Retinal pigment epithelial cell (primary cell): ENCODE results near the gene MCHR1.

Source experiments
- DNase-seq: peaks from one replicate; pipeline ENCODE4 v3.0.0-alpha.2; 2010; ENCODE audit warnings: low read depth
- H3K4me3 ChIP-seq: 2 replicates; pipeline ENCODE4 v1.5.1; 2011; ENCODE audit warnings: mild to moderate bottlenecking, low read length, control low read depth, moderate library complexity
- TF ChIP-seq, protein P1 (sequence below): conservative IDR thresholded peaks from 2 replicates; pipeline ENCODE4 v1.5.1; 2011; ENCODE audit warnings: low read depth, low read length, control low read depth, inconsistent platforms

The MCHR1 gene

DNA sequence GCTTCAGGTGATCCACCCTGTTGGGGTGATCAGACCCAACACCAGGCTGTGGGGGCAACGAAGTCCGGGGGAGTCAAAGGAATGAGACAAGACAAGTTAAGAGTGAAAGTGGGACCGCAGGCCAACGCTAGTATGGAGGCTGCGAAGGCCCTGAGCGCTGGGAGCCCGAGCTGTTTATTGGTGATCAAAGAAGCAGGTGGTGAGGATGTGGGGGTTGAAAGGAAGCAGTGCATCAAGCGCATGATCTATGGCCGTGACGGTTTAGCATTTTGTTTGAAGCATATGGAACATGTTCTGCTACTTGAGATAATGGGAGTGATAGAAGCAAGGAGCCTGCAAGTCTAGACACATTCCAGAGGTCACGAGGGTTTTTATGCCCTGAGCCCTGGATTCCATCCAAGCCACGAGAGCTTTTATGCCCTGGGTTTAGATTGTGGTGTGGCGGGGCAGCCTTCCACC, 49.5 kb downstream of the MCHR1 start:
- TF ChIP-seq, protein P1, sequence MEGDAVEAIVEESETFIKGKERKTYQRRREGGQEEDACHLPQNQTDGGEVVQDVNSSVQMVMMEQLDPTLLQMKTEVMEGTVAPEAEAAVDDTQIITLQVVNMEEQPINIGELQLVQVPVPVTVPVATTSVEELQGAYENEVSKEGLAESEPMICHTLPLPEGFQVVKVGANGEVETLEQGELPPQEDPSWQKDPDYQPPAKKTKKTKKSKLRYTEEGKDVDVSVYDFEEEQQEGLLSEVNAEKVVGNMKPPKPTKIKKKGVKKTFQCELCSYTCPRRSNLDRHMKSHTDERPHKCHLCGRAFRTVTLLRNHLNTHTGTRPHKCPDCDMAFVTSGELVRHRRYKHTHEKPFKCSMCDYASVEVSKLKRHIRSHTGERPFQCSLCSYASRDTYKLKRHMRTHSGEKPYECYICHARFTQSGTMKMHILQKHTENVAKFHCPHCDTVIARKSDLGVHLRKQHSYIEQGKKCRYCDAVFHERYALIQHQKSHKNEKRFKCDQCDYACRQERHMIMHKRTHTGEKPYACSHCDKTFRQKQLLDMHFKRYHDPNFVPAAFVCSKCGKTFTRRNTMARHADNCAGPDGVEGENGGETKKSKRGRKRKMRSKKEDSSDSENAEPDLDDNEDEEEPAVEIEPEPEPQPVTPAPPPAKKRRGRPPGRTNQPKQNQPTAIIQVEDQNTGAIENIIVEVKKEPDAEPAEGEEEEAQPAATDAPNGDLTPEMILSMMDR: no peak
- DNase-seq: peak; percentile 77
- no peak overlapping the region for H3K4me3 ChIP-seq

DNA sequence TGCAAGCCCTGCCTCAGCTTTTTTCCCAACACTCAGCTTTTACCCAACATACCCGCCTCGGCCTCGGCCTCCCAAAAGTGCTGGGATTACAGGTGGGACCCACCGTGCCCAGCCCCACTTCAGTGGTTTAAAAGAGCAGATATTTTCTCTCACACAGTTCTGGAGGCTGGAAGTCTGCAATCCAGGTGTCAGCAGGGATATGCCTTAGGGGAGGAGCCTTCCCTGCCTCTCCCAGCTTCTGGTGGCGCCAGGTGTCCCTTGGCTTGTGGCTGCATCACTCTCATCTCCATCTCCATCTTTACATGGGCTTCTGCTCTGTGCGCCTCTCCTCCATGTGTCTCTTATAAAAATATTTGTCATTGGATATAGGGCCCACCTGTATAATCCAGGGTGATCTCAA, 50.0 kb downstream of the MCHR1 start:
- TF ChIP-seq, protein P1: no peak
- no peak overlapping the region for H3K4me3 ChIP-seq
- DNase-seq: no peak
